GM11168 (cell line): ENCODE data around the gene ASF1B.
"Not testable (repeated sequence)": the region's sequence is repeated elsewhere in the genome, so short reads cannot be mapped to it uniquely, and the experiment has no call there.

Experiments
- in situ Hi-C: fragments of 300-500 bp; cut with MboI; formaldehyde crosslinking; loops from one replicate; pipeline ENCODE4 v1.12.0; 2022; ENCODE audit warnings: low sequenced_read_pairs; ENCODE audit not compliant: unreplicated experiment

The ASF1B gene

DNA sequence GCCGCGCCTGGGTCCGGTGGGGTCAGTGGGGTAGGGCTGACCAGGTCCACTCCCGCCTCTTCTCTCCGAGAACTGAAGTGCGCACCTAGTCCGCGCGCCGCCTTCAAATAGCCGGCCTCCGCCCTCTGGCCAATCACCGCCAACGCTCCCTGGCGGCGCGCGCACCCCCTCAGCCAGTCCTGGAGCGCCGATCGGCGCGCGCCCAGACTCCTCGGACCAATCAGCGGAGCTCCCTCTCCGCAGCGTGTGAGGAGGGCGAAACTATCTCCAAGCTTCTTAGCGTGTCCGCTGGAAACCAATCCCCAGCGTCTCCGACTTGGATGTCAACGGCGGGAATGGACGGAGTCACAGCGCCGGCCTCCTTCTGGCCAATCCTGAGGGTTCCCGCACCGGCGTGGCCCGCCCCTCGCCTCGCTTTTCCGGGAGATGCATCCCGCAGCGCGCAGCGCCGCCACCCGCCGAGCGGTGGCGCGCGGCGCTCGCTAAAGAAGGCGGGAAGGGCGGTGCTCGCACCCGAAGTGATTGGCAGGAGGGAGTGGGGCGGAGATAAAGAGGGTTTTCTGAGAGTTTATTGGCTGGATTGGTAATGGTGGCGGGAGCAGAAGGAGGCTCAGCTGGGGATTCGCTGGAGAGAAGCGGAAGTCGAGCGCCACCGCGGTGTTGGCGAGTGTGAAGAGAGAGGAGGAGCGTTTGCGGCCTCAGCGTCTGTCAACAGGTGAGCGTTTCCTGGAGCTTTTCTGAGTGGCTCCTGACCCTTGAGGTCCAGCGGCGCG lies at the start of gene ASF1B:
Gene ASF1B, minus strand, starts transcription at position 81 of the 773 bp plus-strand sequence. CDS start 133 bp downstream, outside the sequence.
- in situ Hi-C loops = no loop called here

- in situ Hi-C loops = not testable (repeated sequence)
Measured at GRCh38 chr19:14185691-14186090, 49.3 kb upstream of the ASF1B start.

DNA sequence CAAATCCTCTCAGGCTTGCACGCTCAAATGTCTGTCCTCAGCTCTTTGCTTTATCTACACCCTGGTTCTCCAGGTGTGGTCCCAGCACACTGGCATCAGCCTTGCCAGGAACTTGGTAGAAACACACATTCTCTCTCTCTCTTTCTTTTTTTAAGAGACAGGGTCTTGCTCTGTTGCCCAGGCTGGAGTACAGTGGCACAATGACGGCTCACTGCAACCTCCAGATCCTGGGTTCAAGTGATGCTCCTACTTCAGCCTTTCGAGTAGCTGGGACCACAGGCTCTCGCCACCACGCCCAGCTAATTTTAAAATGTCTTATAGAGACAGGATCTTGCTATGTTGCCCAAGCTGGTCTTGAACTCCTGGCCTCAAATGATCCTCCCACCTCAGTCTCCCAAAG lies 48.8 kb upstream of the ASF1B start:
- in situ Hi-C loops = no loop called here

GRCh38 chr19:14183741-14184350 lies 47.5 kb upstream of the ASF1B start:
- in situ Hi-C loops = no loop called here

- in situ Hi-C loops = no loop called here
Measured at GRCh38 chr19:14182476-14182875, 46.1 kb upstream of the ASF1B start.

- in situ Hi-C loops = no loop called here
Measured at GRCh38 chr19:14181906-14182305, 45.5 kb upstream of the ASF1B start.

- in situ Hi-C loops = not testable (repeated sequence)
Measured at GRCh38 chr19:14181199-14181598, 44.8 kb upstream of the ASF1B start.

DNA sequence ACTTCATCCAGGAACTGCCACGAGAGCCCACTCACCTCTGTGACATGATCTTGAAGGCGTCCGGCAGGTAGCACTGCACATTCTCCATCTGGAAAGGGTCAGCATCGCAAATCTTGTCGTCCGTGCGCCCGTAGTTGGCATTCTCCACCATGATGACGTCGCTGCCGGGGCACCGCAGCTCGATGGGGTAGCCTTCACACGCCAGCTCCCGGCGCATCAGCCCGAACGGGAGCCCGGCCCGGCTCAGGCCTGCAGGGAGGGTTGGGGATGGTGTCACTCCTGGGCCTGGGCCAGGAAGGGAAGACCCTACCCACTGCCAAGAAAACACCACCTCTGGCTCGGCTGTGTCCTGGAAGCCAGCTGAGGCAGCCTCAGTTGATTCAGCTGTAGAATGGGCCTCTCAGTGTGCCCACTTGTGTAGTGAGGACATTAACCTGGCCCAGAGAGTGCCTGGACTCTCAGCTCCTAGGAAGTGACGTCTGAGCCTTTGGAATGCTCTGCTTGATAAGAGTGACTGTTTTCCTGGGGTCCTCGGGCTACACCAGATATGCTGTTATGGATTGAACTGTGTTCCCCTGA lies 41.2 kb upstream of the ASF1B start:
- in situ Hi-C loops = no loop called here

- in situ Hi-C loops = no loop called here
Measured at GRCh38 chr19:14175351-14175792, 39.0 kb upstream of the ASF1B start.

DNA sequence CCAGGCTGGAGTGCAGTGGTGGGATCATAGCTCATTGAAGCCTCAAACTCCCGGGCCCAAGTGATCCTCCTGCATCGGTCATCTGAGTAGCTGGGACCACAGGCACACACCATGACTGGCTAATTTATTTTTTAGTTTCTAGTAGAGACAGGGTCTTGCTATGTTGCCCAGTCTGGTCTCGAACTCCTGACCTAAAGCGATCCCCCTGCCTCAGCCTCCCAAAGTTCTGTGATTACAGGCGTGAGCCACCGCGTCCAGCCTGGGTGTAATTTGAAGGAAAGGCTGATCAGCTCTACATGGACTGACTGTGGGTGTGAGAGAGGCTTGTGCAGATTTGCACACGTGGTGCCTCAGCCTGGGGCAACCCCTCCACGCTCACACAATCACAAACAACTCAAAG lies 38.5 kb upstream of the ASF1B start:
- in situ Hi-C loops = no loop called here

- in situ Hi-C loops = no loop called here
Measured at GRCh38 chr19:14168993-14169392, 32.6 kb upstream of the ASF1B start.

DNA sequence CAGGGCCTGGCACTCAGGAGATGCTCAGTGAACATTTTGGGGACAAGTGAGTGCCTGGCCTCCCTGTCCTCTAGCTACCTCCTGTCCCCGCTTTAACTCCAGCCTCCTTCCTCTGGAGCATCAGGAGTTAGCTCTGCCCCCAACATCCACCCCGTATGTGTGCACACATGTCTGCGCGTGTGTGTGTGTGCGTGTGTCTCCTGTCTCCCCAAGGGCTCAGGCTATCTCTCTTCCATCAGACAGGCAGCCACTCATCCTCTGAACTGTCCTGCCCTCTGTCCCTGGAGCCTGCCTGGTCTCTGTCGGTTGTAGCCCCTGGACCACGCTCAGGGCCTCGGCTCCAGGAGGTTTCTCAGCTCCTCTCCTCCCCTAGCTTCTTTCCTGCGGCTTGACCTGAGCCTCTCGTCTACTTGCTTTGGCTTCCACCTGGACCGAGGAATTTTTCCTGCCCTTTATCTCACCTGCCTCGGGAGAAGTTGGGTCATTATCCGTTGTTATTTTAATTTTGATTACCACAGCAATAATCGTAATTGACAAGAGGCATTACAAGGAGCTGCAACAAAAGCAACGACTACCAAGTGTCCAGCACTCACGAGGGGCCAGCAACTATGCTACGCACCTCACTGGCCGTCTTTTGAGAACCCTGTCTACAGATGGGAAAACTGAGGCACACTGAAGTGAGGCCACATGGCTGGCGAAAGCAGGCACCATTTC lies 32.0 kb upstream of the ASF1B start:
- in situ Hi-C loops = no loop called here

- in situ Hi-C loops = no loop called here
Measured at GRCh38 chr19:14167576-14168138, 31.3 kb upstream of the ASF1B start.

GRCh38 chr19:14166999-14167575 lies 30.7 kb upstream of the ASF1B start:
- in situ Hi-C loops = no loop called here

DNA sequence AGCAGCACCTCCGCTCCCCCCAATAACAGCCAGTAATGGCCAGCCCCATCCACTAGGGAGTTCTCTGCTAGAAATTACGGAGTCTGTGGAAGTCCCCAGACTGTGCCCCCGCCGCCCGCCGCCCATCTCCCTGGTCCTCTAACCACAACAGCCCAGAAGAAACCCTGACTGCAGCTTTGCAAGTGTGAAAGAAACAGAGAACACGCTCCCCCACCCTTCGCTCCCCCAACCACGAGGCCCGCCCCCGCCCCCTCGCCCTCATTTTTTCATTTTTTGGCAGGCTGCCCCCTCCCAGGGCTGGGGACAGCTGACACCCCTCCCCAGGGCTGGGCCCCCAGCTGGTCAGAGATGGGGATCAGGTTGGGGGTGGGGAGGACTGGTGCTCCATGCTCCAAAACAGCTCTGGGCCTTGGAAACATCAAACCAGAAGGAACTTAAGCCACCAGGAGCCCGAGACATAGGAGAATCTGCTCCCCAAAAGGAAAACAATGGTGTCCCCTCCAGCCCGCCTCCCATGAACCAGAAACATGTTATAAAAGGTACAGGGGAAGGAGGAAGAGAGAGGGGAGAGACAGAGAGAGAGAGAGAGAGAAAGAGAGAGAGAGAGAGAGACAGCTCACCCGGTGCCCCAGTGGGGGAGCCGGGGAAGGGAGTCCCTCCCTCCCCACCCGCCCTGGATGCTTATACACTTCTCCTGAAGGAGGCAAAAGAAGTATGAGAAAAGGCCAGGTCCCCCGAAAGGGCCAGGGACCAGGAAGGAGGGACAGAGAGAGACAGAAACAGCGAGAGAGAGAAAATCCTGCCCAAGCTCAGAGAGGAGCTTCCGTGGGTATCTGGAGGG lies 29.8 kb upstream of the ASF1B start:
- in situ Hi-C loops = no loop called here

GRCh38 chr19:14164724-14165493 lies 28.5 kb upstream of the ASF1B start:
- in situ Hi-C loops = no loop called here

- in situ Hi-C loops = no loop called here
Measured at GRCh38 chr19:14164082-14164481, 27.7 kb upstream of the ASF1B start.

DNA sequence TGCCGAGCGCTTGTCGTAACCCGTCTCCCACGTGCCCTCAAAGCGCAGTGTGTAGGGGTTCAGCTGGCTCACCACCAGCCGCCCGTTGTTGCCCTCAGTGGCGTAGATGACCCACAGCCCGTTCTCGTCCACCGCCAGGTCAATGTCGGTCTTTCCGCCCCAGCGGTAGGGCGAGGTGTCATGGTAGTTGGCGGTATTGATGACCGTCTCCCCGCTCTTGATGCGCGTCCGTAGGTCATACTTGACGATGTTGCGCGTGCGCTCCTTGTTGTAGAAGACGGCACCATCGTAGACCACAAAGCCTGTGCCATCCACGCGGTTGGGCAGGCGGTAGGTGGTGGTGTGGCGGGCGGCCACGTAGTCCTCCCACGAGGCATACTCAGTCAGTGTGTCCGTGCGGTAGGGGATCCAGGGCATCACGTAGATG lies 26.5 kb upstream of the ASF1B start:
- in situ Hi-C loops = no loop called here

DNA sequence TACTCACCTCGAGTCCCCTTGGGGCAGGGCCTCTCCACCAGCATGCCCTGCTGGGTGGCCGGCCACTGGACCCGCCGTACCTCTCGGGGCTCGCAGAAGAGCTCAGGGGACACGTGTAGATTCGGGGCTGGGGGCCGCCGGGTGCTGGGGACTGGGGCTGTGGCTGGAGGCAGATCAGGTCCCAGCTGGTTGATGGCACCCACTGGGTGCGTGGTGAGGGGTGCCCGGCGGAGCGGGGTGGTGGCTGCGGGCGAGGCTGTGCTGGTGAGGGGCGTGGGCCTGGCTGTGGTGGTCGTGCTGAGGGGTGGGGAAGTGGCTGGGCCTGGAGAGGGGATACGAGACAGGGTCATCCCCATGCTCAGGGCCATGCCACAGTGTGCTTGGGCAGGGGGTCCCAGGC lies 24.9 kb upstream of the ASF1B start:
- in situ Hi-C loops = no loop called here
